Calu3 (cell line): ENCODE measurements around the gene THADA. TPM values are rescaled to one million over a fixed set of nuclear protein-coding genes. Genes with fewer than 3 reads are reported as not detected.
A peak's percentile ranks its signal among the peaks of the same experiment; 100 is the strongest.

Experiments used
- BruUV-seq: library from RNA; stranded (reverse); fragments of 400-500 nt; replicated peaks from 2 replicates; lab custom pipeline; 2021; lab: Mats Ljungman, UMichigan
- CTCF ChIA-PET: fragments of 300-600 bp; sonication (Branson Sonifier 250); formaldehyde crosslinking; loops from one replicate; lab custom pipeline; 2022; ENCODE audit warnings: antibody characterized with exemption; lab: Charles Lee
- DNase-seq: peaks from one replicate; pipeline ENCODE4 v3.0.0; 2022
- H3K27ac Mint-ChIP-seq: one replicate; pipeline ENCODE4 v1.8.0; 2022; ENCODE audit warnings: mixed read lengths; ENCODE audit not compliant: unreplicated experiment
- H3K27me3 Mint-ChIP-seq: one replicate; pipeline ENCODE4 v1.8.0; 2022; ENCODE audit warnings: mixed read lengths; ENCODE audit not compliant: unreplicated experiment
- H3K36me3 Mint-ChIP-seq: one replicate; pipeline ENCODE4 v1.8.0; 2022; ENCODE audit warnings: mild to moderate bottlenecking, moderate library complexity, mixed read lengths; ENCODE audit not compliant: insufficient read depth, unreplicated experiment
- H3K4me1 Mint-ChIP-seq: one replicate; pipeline ENCODE4 v1.8.0; 2022; ENCODE audit warnings: mild to moderate bottlenecking, low read depth, mixed read lengths; ENCODE audit not compliant: unreplicated experiment
- H3K4me3 Mint-ChIP-seq: one replicate; pipeline ENCODE4 v1.8.0; 2022; ENCODE audit warnings: mild to moderate bottlenecking, low read depth, moderate library complexity, mixed read lengths; ENCODE audit not compliant: unreplicated experiment
- H3K9me3 Mint-ChIP-seq: one replicate; pipeline ENCODE4 v1.8.0; 2022; ENCODE audit warnings: low read depth, mixed read lengths; ENCODE audit not compliant: unreplicated experiment
- CTCF ChIP-seq: fragments of 200-600 bp; IDR thresholded peaks from one replicate; pipeline ENCODE4 v1.8.0; 2022; ENCODE audit warnings: antibody characterized with exemption; ENCODE audit not compliant: unreplicated experiment
- intact Hi-C: fragments of 100-400 bp; cut with micrococcal nuclease; formaldehyde crosslinking; loops from one replicate; pipeline ENCODE4 v1.10.0; 2022; ENCODE audit not compliant: unreplicated experiment
- total RNA-seq: library from RNA; stranded (reverse); gene quantifications from 2 replicates; pipeline ENCODE4 v1.2.3, GENCODE V29; 2022

THADA gene
- total RNA-seq, 1 experiment from 2014 or later, result 35.5 TPM

GRCh38 chr2:43218155-43218701, 377.6 kb downstream of the THADA start:
- Mint-ChIP-seq H3K4me1 (peaks cover 35% of the 10 kb centered on the region), H3K9me3 (no peaks in the 10 kb centered on the region)

GRCh38 chr2:43217228-43218154, 378.3 kb downstream of the THADA start:
- H3K4me3 Mint-ChIP-seq, result no peak overlapping the region
- CTCF ChIA-PET, result interaction anchor here (0.6 to 1.3 kb wide), 4 partner anchors 18 to 243 kb away, joined by 3 to 4 read pairs (median 4); no protein-coding TSS in a partner anchor

More at GRCh38 chr2:43218155-43218701, 377.6 kb downstream of the THADA start:
- Mint-ChIP-seq H3K4me3 (peak overlapping the region; percentile 98), H3K27me3 (no peaks in the 10 kb centered on the region), H3K27ac (peak overlapping the region; percentile 84), H3K36me3 (peaks cover 48% of the 10 kb centered on the region)
- TF ChIP-seq CTCF, result no peak
- CTCF ChIA-PET, result interaction anchor here (0.6 to 1.3 kb wide), 6 partner anchors 18 to 347 kb away, joined by 3 to 4 read pairs (median 4); no protein-coding TSS in a partner anchor
- DNase-seq, result no peak
- BruUV-seq, result no TSS peak
- intact Hi-C loops, result loop anchor here (1.0 kb wide), 1 partner anchor 24 kb away; no protein-coding TSS in a partner anchor

GRCh38 chr2:43216629-43217028, 379.2 kb downstream of the THADA start:
- H3K4me3 Mint-ChIP-seq, result no peak overlapping the region
- no TSS peak for BruUV-seq
- H3K36me3 Mint-ChIP-seq, result peaks cover 32% of the 10 kb centered on the region
- CTCF ChIA-PET, result no interaction called here
- no peaks in the 10 kb centered on the region for H3K27me3 Mint-ChIP-seq
- H3K4me1 Mint-ChIP-seq, result peaks cover 45% of the 10 kb centered on the region
- no peak for TF ChIP-seq CTCF
- DNase-seq, result no peak
- no peak overlapping the region for H3K27ac Mint-ChIP-seq
- intact Hi-C loops, result no loop called here
- no peaks in the 10 kb centered on the region for H3K9me3 Mint-ChIP-seq

More at GRCh38 chr2:43217228-43218154, 378.3 kb downstream of the THADA start:
- BruUV-seq, result no TSS peak
- no peak for TF ChIP-seq CTCF
- intact Hi-C loops, result loop anchor here (1.0 kb wide), 1 partner anchor 23 kb away; no protein-coding TSS in a partner anchor
- peaks cover 41% of the 10 kb centered on the region for H3K36me3 Mint-ChIP-seq
- DNase-seq, result no peak
- no peak overlapping the region for H3K27ac Mint-ChIP-seq
- no peaks in the 10 kb centered on the region for H3K9me3 Mint-ChIP-seq
- peaks cover 43% of the 10 kb centered on the region for H3K4me1 Mint-ChIP-seq
- H3K27me3 Mint-ChIP-seq, result no peaks in the 10 kb centered on the region

- no TSS peak for BruUV-seq
- peaks cover 37% of the 10 kb centered on the region for H3K4me1 Mint-ChIP-seq
Observed at GRCh38 chr2:43215673-43216255, 380.1 kb downstream of the THADA start.

More at GRCh38 chr2:43215673-43216255, 380.1 kb downstream of the THADA start:
- no peak overlapping the region for H3K4me3 Mint-ChIP-seq
- H3K36me3 Mint-ChIP-seq, result peaks cover 23% of the 10 kb centered on the region
- no peak overlapping the region for H3K27ac Mint-ChIP-seq
- intact Hi-C loops, result no loop called here
- no peak for TF ChIP-seq CTCF
- H3K27me3 Mint-ChIP-seq, result no peaks in the 10 kb centered on the region
- CTCF ChIA-PET, result no interaction called here
- H3K9me3 Mint-ChIP-seq, result no peaks in the 10 kb centered on the region
- DNase-seq, result no peak
